Skeletal muscle tissue (tissue), 4 donors: ENCODE results near the gene YARS1. TPM values are rescaled to one million over a fixed set of nuclear protein-coding genes. Genes with fewer than 3 reads are reported as not detected.

Experiments
- H3K27ac ChIP-seq: one replicate; pipeline ENCODE4 v1.7.0; 2013; ENCODE audit warnings: mild to moderate bottlenecking, low read depth, low read length, inconsistent platforms
- H3K27me3 ChIP-seq, 3 donors: one replicate each; pipeline ENCODE4 v1.7.0; 2013; ENCODE audit warnings: low read length in 3 of 3; ENCODE audit not compliant: control insufficient read depth in 3 of 3, insufficient read depth in 3 of 3
- H3K36me3 ChIP-seq, 3 donors: one replicate each; pipeline ENCODE4 v1.7.0; 2013; ENCODE audit warnings: low read length in 3 of 3; ENCODE audit not compliant: control insufficient read depth in 3 of 3, insufficient read depth in 3 of 3
- H3K4me1 ChIP-seq, 3 donors: one replicate each; pipeline ENCODE4 v1.7.0; 2013; ENCODE audit warnings: low read length in 3 of 3, mild to moderate bottlenecking in 3 of 3; ENCODE audit not compliant: control insufficient read depth in 3 of 3, insufficient read depth in 3 of 3
- H3K4me3 ChIP-seq, 3 donors: one replicate each; pipeline ENCODE4 v1.7.0; 2013; ENCODE audit warnings: low read length in 3 of 3
- H3K9ac ChIP-seq, 3 donors: one replicate each; pipeline ENCODE4 v1.7.0; 2013; ENCODE audit warnings: low read length in 3 of 3, mild to moderate bottlenecking in 3 of 3, moderate library complexity in 2 of 3, low read depth in 1 of 3
- H3K9me3 ChIP-seq, 3 donors: one replicate each; pipeline ENCODE4 v1.7.0; 2013; ENCODE audit warnings: low read length in 3 of 3; ENCODE audit not compliant: control insufficient read depth in 3 of 3
- total RNA-seq: library from RNA; depleted of rRNA; stranded (reverse); fragments of >200 nt; gene quantifications from one replicate; pipeline ENCODE4 v1.2.3, GENCODE V29; 2014
- donor health status: Osteomylitis.

YARS1 gene
- total RNA-seq, 1 donor from 2014 or later, result 33.9 TPM

DNA sequence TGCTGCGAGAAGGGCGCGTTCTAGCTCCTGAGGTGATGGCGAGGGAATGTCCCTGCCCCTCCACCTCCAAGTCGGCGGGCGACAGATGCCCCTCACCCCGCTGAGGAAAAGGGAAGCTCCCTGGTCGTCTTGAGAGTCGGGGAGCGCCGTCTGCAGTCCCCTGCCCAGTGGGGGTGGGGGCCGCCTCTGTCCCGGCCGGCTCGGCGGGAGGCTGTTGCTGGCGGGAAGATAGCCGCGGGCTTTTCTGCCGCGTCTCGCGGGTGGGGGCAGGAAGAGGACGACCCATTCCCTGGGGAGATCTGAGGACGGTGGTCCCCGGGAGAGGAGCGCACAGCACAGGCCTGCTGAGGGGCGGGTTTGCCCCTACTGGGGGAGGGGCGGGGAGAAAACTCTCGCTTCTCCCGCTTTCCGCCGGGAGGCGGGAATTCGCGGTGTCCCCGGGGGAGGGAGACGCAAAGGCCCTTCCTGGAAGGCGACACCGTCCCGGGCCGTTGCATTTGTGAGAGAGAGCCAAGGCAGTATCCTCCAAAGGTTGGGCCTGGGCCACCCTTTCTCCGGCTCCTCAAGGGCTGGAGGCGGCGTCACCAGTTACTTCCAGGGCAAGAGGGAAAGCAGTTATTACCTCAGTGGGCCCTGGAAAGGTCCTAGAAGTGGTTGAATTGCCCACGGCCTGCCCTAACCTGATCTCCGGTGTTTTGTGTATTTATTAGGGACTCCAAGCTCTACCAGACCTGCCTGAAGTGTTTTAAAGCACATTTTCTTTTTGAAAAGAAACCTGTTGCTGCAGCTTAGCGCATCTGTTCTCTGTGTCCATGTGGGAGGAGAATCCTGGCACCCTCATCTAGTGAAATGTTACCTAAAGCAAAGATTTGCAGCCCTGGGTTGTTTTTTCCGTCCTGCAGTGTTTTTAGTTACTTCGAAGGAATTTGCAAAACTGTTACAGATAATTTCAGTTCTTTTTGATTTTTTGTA, 943 bp upstream of the YARS1 start:
- Histone ChIP-seq H3K4me1 (peaks cover 33 to 46% (median 36%) of the 10 kb centered on the region in 3 donors), H3K4me3 (peak overlapping the region; percentile 80 to 96 (median 89)), H3K36me3 (no peaks in the 10 kb centered on the region), H3K9me3 (no peaks in the 10 kb centered on the region), H3K27ac (peak overlapping the region; percentile 95), H3K27me3 (no peaks in the 10 kb centered on the region), H3K9ac (peak overlapping the region; percentile 87 to 98 (median 98))

DNA sequence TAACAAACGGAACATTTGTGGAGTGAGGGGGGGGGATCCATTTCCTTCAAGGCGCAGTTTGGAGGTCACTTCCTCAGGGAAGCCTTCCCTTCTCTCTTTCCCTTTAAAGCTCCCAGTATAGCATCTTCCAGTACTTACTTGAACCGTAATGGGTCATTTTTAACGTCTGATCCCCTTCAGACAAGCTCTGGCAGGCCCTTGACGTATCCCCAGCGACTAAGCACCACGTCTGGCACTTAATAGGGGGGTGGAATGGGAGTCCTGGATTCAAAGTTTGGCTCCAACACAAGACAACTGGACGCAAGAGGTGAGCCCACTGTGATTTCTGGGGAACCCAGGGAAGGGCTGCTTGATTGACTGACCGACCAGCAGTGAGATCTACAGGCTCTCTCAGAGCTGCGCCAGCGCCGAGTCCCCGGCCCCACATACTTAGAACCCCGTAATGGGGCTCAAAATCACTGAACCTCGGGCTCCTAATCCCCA, 441 bp downstream of the YARS1 start:
- H3K36me3 ChIP-seq, result no peaks in the 10 kb centered on the region
- peaks cover 33 to 46% (median 36%) of the 10 kb centered on the region in 3 donors for H3K4me1 ChIP-seq
- H3K27me3 ChIP-seq, result no peaks in the 10 kb centered on the region
- peak overlapping the region; percentile 80 to 96 (median 86) for H3K4me3 ChIP-seq
- no peaks in the 10 kb centered on the region for H3K9me3 ChIP-seq
- peak overlapping the region; percentile 93 to 98 (median 98) for H3K9ac ChIP-seq
- peak overlapping the region; percentile 95 for H3K27ac ChIP-seq

DNA sequence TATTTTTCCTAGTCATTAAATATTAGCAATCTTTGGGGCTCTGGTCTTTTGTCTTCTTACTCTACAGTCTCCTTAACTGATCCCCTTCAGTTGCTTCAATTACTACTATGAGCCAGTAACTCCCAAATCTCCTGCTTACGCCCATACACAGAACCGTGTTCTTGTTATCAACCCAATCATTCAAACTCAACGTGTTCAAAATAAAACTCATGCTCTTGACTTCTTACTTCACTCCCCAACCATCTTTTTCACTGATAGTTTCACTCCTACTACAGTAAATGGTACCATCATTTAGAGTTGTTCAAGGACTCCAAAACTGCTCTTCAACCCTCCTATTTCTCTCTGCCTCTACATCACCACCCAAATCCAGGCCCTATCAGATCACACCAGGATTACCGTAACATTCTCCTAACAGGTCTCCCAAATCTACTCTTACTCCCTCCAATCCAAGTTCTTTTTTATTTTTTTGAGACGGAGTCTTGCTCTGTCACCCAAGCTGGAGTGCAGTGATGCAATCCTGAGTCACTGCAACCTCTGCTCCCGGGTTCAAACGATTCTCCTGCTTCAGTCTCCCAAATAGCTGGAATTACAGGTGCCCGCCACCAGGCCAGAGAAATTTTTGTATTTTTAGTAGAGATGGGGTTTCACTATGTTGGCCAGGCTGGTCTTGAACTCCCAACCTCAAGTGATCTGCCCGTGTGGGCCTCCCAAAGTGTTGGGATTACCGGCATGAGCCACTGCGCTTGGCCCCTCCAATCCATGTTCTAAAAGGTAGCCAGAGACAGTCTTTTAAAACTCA, 3.0 kb downstream of the YARS1 start:
- no peaks in the 10 kb centered on the region for H3K27me3 ChIP-seq
- H3K4me1 ChIP-seq, result peaks cover 31 to 41% (median 32%) of the 10 kb centered on the region in 3 donors
- no peak overlapping the region for H3K27ac ChIP-seq
- H3K9ac ChIP-seq, result no peak overlapping the region
- peaks cover 7 to 12% (median 12%) of the 10 kb centered on the region in 3 donors for H3K36me3 ChIP-seq
- no peak overlapping the region for H3K4me3 ChIP-seq
- no peaks in the 10 kb centered on the region for H3K9me3 ChIP-seq

DNA sequence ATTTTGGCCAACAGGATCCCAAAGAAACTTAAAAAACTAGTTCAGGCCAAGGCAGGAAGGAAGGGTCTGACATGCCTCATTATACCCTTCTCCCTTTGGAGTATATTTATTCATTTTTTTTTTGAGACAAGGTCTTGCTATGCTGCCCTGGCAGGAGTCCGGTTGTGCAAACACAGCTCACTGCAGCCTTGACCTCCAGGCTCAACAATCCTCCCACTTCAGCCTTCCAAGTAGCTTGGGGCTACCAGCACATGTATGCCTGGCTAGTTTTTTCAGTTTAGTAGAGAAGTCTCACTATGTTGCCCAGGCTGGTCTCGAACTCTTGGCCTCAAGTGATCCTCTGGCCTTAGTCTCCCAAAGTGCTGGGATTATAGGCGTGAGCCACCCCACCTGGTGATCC, 5.2 kb downstream of the YARS1 start:
- no peak overlapping the region for H3K4me3 ChIP-seq
- peaks cover 7 to 18% (median 16%) of the 10 kb centered on the region in 3 donors for H3K36me3 ChIP-seq
- H3K9me3 ChIP-seq, result no peaks in the 10 kb centered on the region
- H3K4me1 ChIP-seq, result peaks cover 21 to 29% (median 23%) of the 10 kb centered on the region in 3 donors
- no peak overlapping the region for H3K27ac ChIP-seq
- H3K27me3 ChIP-seq, result no peaks in the 10 kb centered on the region
- H3K9ac ChIP-seq, result no peak overlapping the region

DNA sequence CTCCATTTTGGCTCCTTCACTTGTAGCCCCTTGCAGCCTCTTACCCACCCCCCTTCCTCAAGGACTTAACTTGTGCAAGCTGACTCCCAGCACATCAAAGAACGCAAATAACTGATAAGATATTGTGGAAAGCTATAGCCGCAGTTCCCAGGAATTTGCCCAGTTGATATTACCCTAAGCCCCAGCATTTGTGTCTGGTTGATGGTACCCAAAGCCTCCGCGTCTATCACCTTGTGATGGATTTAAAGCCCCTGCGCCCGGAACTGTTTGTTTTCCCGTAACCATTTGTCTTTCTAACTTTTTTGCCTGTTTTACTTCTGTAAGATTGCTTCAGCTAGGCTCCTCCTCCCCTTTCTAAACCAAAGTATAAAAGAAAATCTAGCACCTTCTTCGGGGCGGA, 5.9 kb downstream of the YARS1 start:
- Histone ChIP-seq H3K27ac (no peak overlapping the region), H3K36me3 (peaks cover 10 to 23% (median 18%) of the 10 kb centered on the region in 3 donors), H3K4me1 (peaks cover 17 to 22% (median 18%) of the 10 kb centered on the region in 3 donors), H3K9me3 (no peaks in the 10 kb centered on the region), H3K4me3 (no peak overlapping the region), H3K9ac (no peak overlapping the region), H3K27me3 (no peaks in the 10 kb centered on the region)

DNA sequence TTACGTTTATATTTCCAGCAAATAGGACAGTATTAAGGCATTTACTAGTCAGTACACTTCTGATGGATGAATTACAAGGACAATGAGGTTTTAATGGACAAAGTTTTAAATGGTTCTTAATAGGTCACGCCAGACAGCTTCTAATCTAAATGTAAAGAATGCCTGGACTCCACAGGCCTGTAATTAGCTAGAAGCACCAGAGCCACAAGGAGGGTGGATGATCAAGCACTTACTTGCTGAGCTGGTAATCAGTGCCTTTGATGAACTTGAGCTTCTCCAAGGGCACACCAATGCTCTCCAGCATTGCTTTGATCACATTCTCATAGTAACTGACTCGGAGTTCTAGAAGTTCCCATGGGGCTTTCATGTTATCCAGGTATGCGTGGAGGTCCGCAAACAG, 6.8 kb downstream of the YARS1 start:
- no peaks in the 10 kb centered on the region for H3K27me3 ChIP-seq
- peaks cover 10 to 16% (median 12%) of the 10 kb centered on the region in 3 donors for H3K4me1 ChIP-seq
- no peak overlapping the region for H3K4me3 ChIP-seq
- H3K9me3 ChIP-seq, result no peaks in the 10 kb centered on the region
- peaks cover 12 to 28% (median 20%) of the 10 kb centered on the region in 3 donors for H3K36me3 ChIP-seq
- H3K9ac ChIP-seq, result no peak overlapping the region
- H3K27ac ChIP-seq, result no peak overlapping the region

DNA sequence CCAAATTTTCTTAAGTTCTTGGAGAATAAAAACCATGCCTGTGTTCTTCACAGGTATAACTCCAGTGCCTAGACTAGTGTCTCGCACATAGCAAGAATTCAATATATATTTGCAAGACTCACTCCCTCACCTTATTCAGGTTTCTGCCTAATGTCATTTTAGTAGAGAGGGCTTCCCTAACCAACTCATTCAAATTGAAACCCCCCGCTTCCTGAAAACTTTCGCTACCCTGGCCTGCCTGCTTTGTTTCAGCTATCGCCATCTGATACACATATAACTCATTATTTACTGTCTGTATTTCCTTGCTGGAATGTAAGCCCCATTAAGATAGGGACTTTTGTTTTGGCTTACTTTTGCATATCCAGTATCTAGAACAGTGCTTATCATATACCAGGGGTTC, 8.6 kb downstream of the YARS1 start:
- Histone ChIP-seq H3K36me3 (peaks cover 14 to 28% (median 20%) of the 10 kb centered on the region in 3 donors), H3K27ac (no peak overlapping the region), H3K4me1 (no peaks in the 10 kb centered on the region), H3K27me3 (no peaks in the 10 kb centered on the region), H3K9me3 (no peaks in the 10 kb centered on the region), H3K4me3 (no peak overlapping the region), H3K9ac (no peak overlapping the region)

DNA sequence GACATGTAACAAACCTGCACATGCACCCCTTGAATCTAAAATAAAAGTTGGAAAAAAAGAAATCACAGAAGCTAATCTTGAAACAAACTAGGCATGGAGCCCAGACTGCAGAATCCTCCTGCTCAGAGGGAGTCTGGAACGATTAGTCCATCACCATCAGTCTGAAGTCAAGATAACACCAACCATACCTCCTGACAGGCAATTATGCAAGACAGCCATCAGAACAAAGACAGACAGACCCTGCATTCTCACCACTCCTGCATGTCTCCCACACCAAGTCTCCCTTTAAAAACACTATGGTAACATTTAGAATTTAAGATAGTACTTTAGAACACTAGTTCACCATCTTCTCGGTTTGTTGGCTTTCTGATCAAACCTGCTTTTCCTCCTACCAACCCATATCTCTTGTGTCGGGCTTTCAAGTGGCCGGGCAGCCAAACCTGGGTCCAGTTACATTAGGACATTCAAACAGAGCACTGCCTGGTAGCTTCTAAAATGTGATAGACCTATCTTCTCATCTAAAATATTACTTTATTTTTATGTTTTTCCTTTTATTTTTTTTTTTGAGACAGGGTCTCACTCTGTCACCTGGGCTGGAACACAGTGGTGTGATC, 10.1 kb downstream of the YARS1 start:
- Histone ChIP-seq H3K36me3 (peaks cover 17 to 35% (median 20%) of the 10 kb centered on the region in 3 donors), H3K9me3 (no peaks in the 10 kb centered on the region), H3K4me3 (no peak overlapping the region), H3K27me3 (no peaks in the 10 kb centered on the region), H3K27ac (no peak overlapping the region), H3K4me1 (no peaks in the 10 kb centered on the region), H3K9ac (no peak overlapping the region)

DNA sequence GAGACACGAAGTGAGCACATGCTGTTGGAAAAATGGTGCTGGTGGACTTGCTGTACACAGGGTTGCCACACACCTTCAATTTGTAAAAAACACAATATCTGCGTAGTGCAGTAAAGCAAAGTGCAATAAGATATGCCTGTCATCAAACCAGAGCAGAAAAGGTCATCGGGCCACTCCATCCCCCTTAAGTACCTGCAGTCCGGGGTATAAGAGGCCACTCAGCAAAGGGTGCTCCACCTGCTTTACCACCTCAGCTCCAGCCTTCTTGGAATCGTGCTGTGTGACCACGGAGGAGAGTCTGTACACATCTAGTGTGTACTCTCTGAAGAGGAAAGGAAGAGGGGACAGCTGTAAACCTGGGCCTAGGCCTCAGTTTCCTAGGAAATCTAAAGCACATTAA, 10.9 kb downstream of the YARS1 start:
- peaks cover 20 to 39% (median 22%) of the 10 kb centered on the region in 3 donors for H3K36me3 ChIP-seq
- no peak overlapping the region for H3K9ac ChIP-seq
- H3K9me3 ChIP-seq, result no peaks in the 10 kb centered on the region
- no peak overlapping the region for H3K4me3 ChIP-seq
- no peak overlapping the region for H3K27ac ChIP-seq
- no peaks in the 10 kb centered on the region for H3K4me1 ChIP-seq
- no peaks in the 10 kb centered on the region for H3K27me3 ChIP-seq
